Osteoblast (primary cell): ENCODE results near the gene COL23A1. TPM values are rescaled to one million over a fixed set of nuclear protein-coding genes. Genes with fewer than 3 reads are reported as not detected.

Experiments
- DNase-seq: peaks from one replicate; pipeline ENCODE4 v3.0.0; 2011; ENCODE audit warnings: low spot score, mixed read lengths; ENCODE audit not compliant: insufficient read length; ENCODE audit errors: missing footprints
- H2AFZ ChIP-seq: 2 replicates; pipeline ENCODE4 v1.6.0; 2011; ENCODE audit warnings: mild to moderate bottlenecking, low read length
- H3K27ac ChIP-seq: 2 replicates; pipeline ENCODE4 v1.5.1; 2011; ENCODE audit warnings: mild to moderate bottlenecking, low read depth, low read length, moderate library complexity
- H3K27me3 ChIP-seq: 2 replicates; pipeline ENCODE4 v1.6.0; 2012; ENCODE audit warnings: mild to moderate bottlenecking, control low read depth, inconsistent platforms, low read length, moderate library complexity; ENCODE audit not compliant: insufficient read depth
- H3K36me3 ChIP-seq: 2 replicates; pipeline ENCODE4 v1.5.1; 2011; ENCODE audit warnings: mild to moderate bottlenecking, low read length, control low read depth, moderate library complexity; ENCODE audit not compliant: insufficient read depth
- H3K4me1 ChIP-seq: 2 replicates; pipeline ENCODE4 v1.5.1; 2011; ENCODE audit warnings: mild to moderate bottlenecking, low read length, control low read depth, moderate library complexity; ENCODE audit not compliant: insufficient read depth
- H3K4me2 ChIP-seq: 2 replicates; pipeline ENCODE4 v1.6.0; 2011; ENCODE audit warnings: mild to moderate bottlenecking, low read length; ENCODE audit not compliant: insufficient read depth
- H3K4me3 ChIP-seq: fragments of 200-600 bp; sonication (generic); 3 replicates; pipeline ENCODE4 v1.5.1; 2012; ENCODE audit warnings: mild to moderate bottlenecking, low read length, inconsistent platforms; ENCODE audit not compliant: insufficient read depth
- H3K79me2 ChIP-seq: 2 replicates; pipeline ENCODE4 v1.6.0; 2012; ENCODE audit warnings: mild to moderate bottlenecking, low read length, control low read depth, inconsistent platforms; ENCODE audit not compliant: insufficient read depth
- H3K9me3 ChIP-seq: 2 replicates; pipeline ENCODE4 v1.5.1; 2011; ENCODE audit warnings: low read depth, low read length, control low read depth
- H4K20me1 ChIP-seq: 2 replicates; pipeline ENCODE4 v1.6.0; 2012; ENCODE audit warnings: mild to moderate bottlenecking, low read length, control low read depth; ENCODE audit not compliant: insufficient read depth
- CTCF ChIP-seq: IDR thresholded peaks from 2 replicates; pipeline ENCODE4 v1.5.1; 2011; ENCODE audit warnings: mild to moderate bottlenecking, low read depth, low read length, moderate library complexity; ENCODE audit errors: extremely low read depth
- total RNA-seq: library from RNA; depleted of rRNA; stranded (reverse); fragments of >200 nt; gene quantifications from 2 replicates; pipeline ENCODE4 v1.2.3, GENCODE V29; 2012

The COL23A1 gene
- total RNA-seq, 1 donor = under 0.01 TPM

GRCh38 chr5:178582291-178582690 lies 7.9 kb downstream of the COL23A1 start:
- DNase-seq = no peak
- Histone ChIP-seq H3K79me2 (no peaks in the 10 kb centered on the region), H3K27me3 (peaks cover 5% of the 10 kb centered on the region), H3K4me1 (no peaks in the 10 kb centered on the region), H3K4me3 (no peak overlapping the region), H3K4me2 (no peak overlapping the region), H3K36me3 (no peaks in the 10 kb centered on the region), H3K9me3 (peaks cover 3% of the 10 kb centered on the region), H2AFZ (no peak overlapping the region), H4K20me1 (no peaks in the 10 kb centered on the region), H3K27ac (no peak overlapping the region)
- no peak for TF ChIP-seq CTCF

DNA sequence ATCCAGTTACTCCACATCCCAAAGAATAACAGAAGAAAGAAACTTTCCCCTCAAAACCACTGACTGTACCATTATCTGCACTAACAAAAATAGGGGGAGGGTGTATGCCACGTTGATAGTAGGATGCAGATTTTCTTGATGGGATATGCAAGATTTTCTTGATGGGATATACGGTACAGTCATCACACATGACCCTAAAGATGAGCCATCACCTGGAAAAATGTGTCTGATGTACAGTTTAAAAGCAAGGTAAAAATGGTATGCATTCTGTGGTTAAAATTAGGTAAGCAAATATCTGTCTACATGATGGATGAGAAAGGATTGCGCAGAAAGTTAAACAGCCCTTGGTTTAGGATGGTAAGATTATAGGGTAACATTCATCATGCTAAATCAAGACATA lies 8.6 kb downstream of the COL23A1 start:
- Histone ChIP-seq H3K27me3 (no peaks in the 10 kb centered on the region), H2AFZ (no peak overlapping the region), H3K4me2 (no peak overlapping the region), H3K36me3 (no peaks in the 10 kb centered on the region), H3K27ac (no peak overlapping the region), H3K79me2 (no peaks in the 10 kb centered on the region), H4K20me1 (no peaks in the 10 kb centered on the region), H3K4me1 (no peaks in the 10 kb centered on the region), H3K9me3 (peaks cover 3% of the 10 kb centered on the region), H3K4me3 (no peak overlapping the region)
- no peak for DNase-seq
- TF ChIP-seq CTCF = no peak

- H3K9me3 ChIP-seq = peaks cover 3% of the 10 kb centered on the region
- no peaks in the 10 kb centered on the region for H3K36me3 ChIP-seq
- H3K27ac ChIP-seq = no peak overlapping the region
- DNase-seq = no peak
- H3K4me1 ChIP-seq = no peaks in the 10 kb centered on the region
- no peak overlapping the region for H3K4me3 ChIP-seq
- H4K20me1 ChIP-seq = no peaks in the 10 kb centered on the region
- H3K79me2 ChIP-seq = no peaks in the 10 kb centered on the region
- peaks cover 4% of the 10 kb centered on the region for H3K27me3 ChIP-seq
- H2AFZ ChIP-seq = no peak overlapping the region
- no peak for TF ChIP-seq CTCF
- no peak overlapping the region for H3K4me2 ChIP-seq
Observed at GRCh38 chr5:178580271-178580955, 9.8 kb downstream of the COL23A1 start.

GRCh38 chr5:178577944-178578343 lies 12.2 kb downstream of the COL23A1 start:
- Histone ChIP-seq H2AFZ (no peak overlapping the region), H3K27ac (no peak overlapping the region), H4K20me1 (no peaks in the 10 kb centered on the region), H3K36me3 (no peaks in the 10 kb centered on the region), H3K4me1 (no peaks in the 10 kb centered on the region), H3K9me3 (peaks cover 3% of the 10 kb centered on the region), H3K4me2 (no peak overlapping the region), H3K79me2 (no peaks in the 10 kb centered on the region), H3K27me3 (peaks cover 8% of the 10 kb centered on the region), H3K4me3 (no peak overlapping the region)
- no peak for DNase-seq
- TF ChIP-seq CTCF = no peak
